Stomach (tissue), 4 donors: ENCODE data around the gene RPS25.

Experiments used
- CTCF ChIP-seq, 7 experiments: fragments of 450-650 bp in 4 of 7; fragments of 200-600 bp in 3 of 7; sonication (generic) in 3 of 7; IDR thresholded peaks; one replicate each; pipeline ENCODE4 v1.5.1; 2016 to 2019; ENCODE audit warnings: antibody characterized with exemption in 7 of 7, control low read depth in 2 of 7, mild to moderate bottlenecking in 1 of 7
- POLR2A ChIP-seq, 4 donors: fragments of 450-650 bp; IDR thresholded peaks; one replicate each; pipeline ENCODE4 v1.6.1; 2016; ENCODE audit warnings: antibody characterized with exemption in 4 of 4, control low read depth in 2 of 4, mild to moderate bottlenecking in 1 of 4, moderate library complexity in 1 of 4

GRCh38 chr11:119042927-119043326, 24.8 kb upstream of the RPS25 start:
- TF ChIP-seq CTCF (IDR thresholded peaks at IDR 0.05) (no peak), POLR2A (IDR thresholded peaks at IDR 0.05) (no peak)
